HEK293 (cell line): ENCODE data around the gene TCHP.

Experiments used
- CTCF ChIA-PET: fragments of 350-600 bp; formaldehyde crosslinking; extraction: SDS; loops from one replicate; lab custom pipeline; 2021; ENCODE audit warnings: antibody characterized with exemption; lab: Yijun Ruan, JAX
- POLR2A ChIA-PET: fragments of 300-600 bp; formaldehyde crosslinking; extraction: SDS; loops from one replicate; lab custom pipeline; 2020; ENCODE audit warnings: antibody characterized with exemption, inconsistent platforms; lab: Yijun Ruan, JAX
- H3K27ac ChIP-seq: fragments of 200-500 bp; sonication (Bioruptor generic); 2 replicates; pipeline ENCODE4 v1.5.1; 2014; ENCODE audit warnings: low read depth, low read length, control low read depth, inconsistent platforms; ENCODE audit errors: extremely low read depth
- H3K36me3 ChIP-seq, 2 experiments: fragments of 200-500 bp in 1 of 2; sonication (Bioruptor generic) in 1 of 2; 1 replicate in 1 of 2; 2 replicates in 1 of 2; pipeline ENCODE4 v1.5.1; 2014 to 2017; ENCODE audit warnings: inconsistent platforms in 2 of 2, low read length in 2 of 2; ENCODE audit not compliant: control insufficient read depth in 2 of 2, insufficient read depth in 1 of 2
- H3K4me1 ChIP-seq: fragments of 200-500 bp; sonication (Bioruptor generic); 2 replicates; pipeline ENCODE4 v1.5.1; 2014; ENCODE audit warnings: mild to moderate bottlenecking, low read length, inconsistent platforms; ENCODE audit not compliant: control insufficient read depth, insufficient read depth
- H3K4me3 ChIP-seq: 2 replicates; pipeline ENCODE4 v1.5.1; 2011; ENCODE audit warnings: low read depth, mild to moderate bottlenecking, control low read depth, low read length, moderate library complexity
- H3K9me3 ChIP-seq: fragments of 200-500 bp; sonication (Bioruptor generic); 2 replicates; pipeline ENCODE4 v1.5.1; 2014; ENCODE audit warnings: low read depth, low read length, inconsistent platforms; ENCODE audit not compliant: control insufficient read depth, insufficient read depth
- CTCF ChIP-seq: fragments of 450-650 bp; formaldehyde crosslinking; IDR thresholded peaks from 2 replicates; pipeline ENCODE4 v1.5.1; 2016; ENCODE audit warnings: missing biosample characterization, missing genetic modification characterization
- GFI1B ChIP-seq: fragments of 450-650 bp; formaldehyde crosslinking; IDR thresholded peaks from 2 replicates; pipeline ENCODE4 v1.5.1; 2016; ENCODE audit warnings: missing biosample characterization, missing genetic modification characterization
- KLF7 ChIP-seq: fragments of 450-650 bp; formaldehyde crosslinking; IDR thresholded peaks from 2 replicates; pipeline ENCODE4 v1.5.1; 2016; ENCODE audit warnings: missing biosample characterization, missing genetic modification characterization, borderline replicate concordance
- MYNN ChIP-seq: fragments of 450-650 bp; formaldehyde crosslinking; IDR thresholded peaks from 2 replicates; pipeline ENCODE4 v1.5.1; 2016; ENCODE audit warnings: missing biosample characterization, missing genetic modification characterization, borderline replicate concordance
- TRIM28 ChIP-seq: IDR thresholded peaks from 2 replicates; pipeline ENCODE4 v1.6.1; 2011; ENCODE audit warnings: low read length, control low read depth, borderline replicate concordance
- ZBTB20 ChIP-seq: fragments of 450-650 bp; formaldehyde crosslinking; IDR thresholded peaks from 2 replicates; pipeline ENCODE4 v1.5.1; 2016; ENCODE audit warnings: missing biosample characterization, missing genetic modification characterization
- ZBTB8A ChIP-seq: fragments of 450-650 bp; formaldehyde crosslinking; IDR thresholded peaks from 2 replicates; pipeline ENCODE4 v1.5.1; 2016; ENCODE audit warnings: missing biosample characterization, missing genetic modification characterization
- ZFP37 ChIP-seq: fragments of 450-650 bp; formaldehyde crosslinking; IDR thresholded peaks from 2 replicates; pipeline ENCODE4 v1.5.1; 2016; ENCODE audit warnings: missing biosample characterization, missing genetic modification characterization
- ZNF10 ChIP-seq: fragments of 450-650 bp; formaldehyde crosslinking; IDR thresholded peaks from 2 replicates; pipeline ENCODE4 v1.5.1; 2017; ENCODE audit warnings: missing biosample characterization, missing genetic modification characterization
- ZNF133 ChIP-seq: fragments of 450-650 bp; formaldehyde crosslinking; IDR thresholded peaks from 2 replicates; pipeline ENCODE4 v1.5.1; 2016; ENCODE audit warnings: missing biosample characterization, missing genetic modification characterization
- ZNF140 ChIP-seq: fragments of 450-650 bp; formaldehyde crosslinking; IDR thresholded peaks from 2 replicates; pipeline ENCODE4 v1.5.1; 2016; ENCODE audit warnings: missing biosample characterization, missing genetic modification characterization
- ZNF280D ChIP-seq: fragments of 450-650 bp; formaldehyde crosslinking; IDR thresholded peaks from 2 replicates; pipeline ENCODE4 v1.5.1; 2016; ENCODE audit warnings: missing biosample characterization, missing genetic modification characterization
- ZNF292 ChIP-seq: fragments of 450-650 bp; formaldehyde crosslinking; IDR thresholded peaks from 2 replicates; pipeline ENCODE4 v1.5.1; 2016; ENCODE audit warnings: low read depth, missing biosample characterization, missing genetic modification characterization, borderline replicate concordance
- ZNF366 ChIP-seq: fragments of 450-650 bp; formaldehyde crosslinking; conservative IDR thresholded peaks from 2 replicates; pipeline ENCODE4 v1.5.1; 2016; ENCODE audit warnings: missing biosample characterization, missing genetic modification characterization
- ZNF37A ChIP-seq: fragments of 450-650 bp; IDR thresholded peaks from 2 replicates; pipeline ENCODE4 v1.5.1; 2018; ENCODE audit warnings: missing biosample characterization, missing genetic modification characterization
- ZNF433 ChIP-seq: fragments of 450-650 bp; formaldehyde crosslinking; IDR thresholded peaks from 2 replicates; pipeline ENCODE4 v1.5.1; 2016; ENCODE audit warnings: missing biosample characterization, missing genetic modification characterization, low read depth
- ZNF561 ChIP-seq: fragments of 450-650 bp; IDR thresholded peaks from 2 replicates; pipeline ENCODE4 v1.5.1; 2018; ENCODE audit warnings: missing biosample characterization, missing genetic modification characterization, borderline replicate concordance
- ZNF600 ChIP-seq: fragments of 450-650 bp; formaldehyde crosslinking; IDR thresholded peaks from 2 replicates; pipeline ENCODE4 v1.5.1; 2016; ENCODE audit warnings: missing biosample characterization, missing genetic modification characterization
- ZNF660 ChIP-seq: fragments of 450-650 bp; IDR thresholded peaks from 2 replicates; pipeline ENCODE4 v1.5.1; 2018; ENCODE audit warnings: missing biosample characterization, mild to moderate bottlenecking, missing genetic modification characterization
- ZNF776 ChIP-seq: fragments of 450-650 bp; formaldehyde crosslinking; IDR thresholded peaks from 2 replicates; pipeline ENCODE4 v1.5.0; 2017; ENCODE audit warnings: missing biosample characterization, missing genetic modification characterization, borderline replicate concordance
- ZSCAN18 ChIP-seq: fragments of 450-650 bp; formaldehyde crosslinking; IDR thresholded peaks from 2 replicates; pipeline ENCODE4 v1.5.1; 2016; ENCODE audit warnings: missing biosample characterization, missing genetic modification characterization
- TF ChIP-seq, protein P1 (sequence below): fragments of 450-650 bp; formaldehyde crosslinking; IDR thresholded peaks from 2 replicates; pipeline ENCODE4 v1.5.1; 2016; ENCODE audit warnings: missing biosample characterization, missing genetic modification characterization
- TF ChIP-seq, protein P2 (sequence below): fragments of 450-650 bp; formaldehyde crosslinking; IDR thresholded peaks from 2 replicates; pipeline ENCODE4 v1.5.1; 2016; ENCODE audit warnings: missing biosample characterization, missing genetic modification characterization
- TF ChIP-seq, protein P3 (sequence below): fragments of 450-650 bp; formaldehyde crosslinking; IDR thresholded peaks from 2 replicates; pipeline ENCODE4 v1.5.1; 2016; ENCODE audit warnings: missing biosample characterization, missing genetic modification characterization
- TF ChIP-seq, protein P4 (sequence below): fragments of 450-650 bp; formaldehyde crosslinking; IDR thresholded peaks from 2 replicates; pipeline ENCODE4 v1.5.1; 2016; ENCODE audit warnings: missing biosample characterization, missing genetic modification characterization, low read depth

Gene TCHP

DNA sequence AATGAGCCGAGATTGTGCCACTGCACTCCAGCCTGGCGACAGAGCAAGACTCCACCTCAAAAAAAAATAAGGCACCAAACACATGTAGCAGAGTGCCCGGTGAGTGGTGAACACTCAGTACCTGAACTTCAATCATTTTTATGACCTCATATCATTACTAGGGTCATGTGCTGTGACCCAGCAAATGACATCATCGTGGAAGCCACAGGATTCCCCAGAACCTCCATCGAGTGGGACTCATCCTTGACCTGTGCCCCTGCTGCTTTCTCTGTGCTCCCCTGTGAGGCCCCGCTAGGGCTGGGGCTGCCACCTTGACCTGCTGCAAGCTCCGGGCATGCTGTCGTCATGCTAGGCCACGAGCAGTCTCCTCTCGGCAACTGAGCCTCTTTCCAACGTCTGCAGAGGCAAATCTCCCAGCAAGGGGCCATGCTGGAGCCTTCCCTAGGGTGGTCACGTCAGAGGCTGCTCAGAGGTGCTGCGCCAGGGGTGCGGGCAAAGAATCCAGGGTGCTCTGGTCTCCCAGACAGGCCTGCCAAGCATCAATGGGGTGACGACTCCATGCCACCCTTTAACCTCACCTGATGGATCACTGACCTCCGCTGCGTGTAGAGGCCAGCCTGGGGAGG, 38.3 kb upstream of the TCHP start:
- H3K27ac ChIP-seq = no peak overlapping the region
- H3K36me3 ChIP-seq = peaks cover 0 to 17% of the 10 kb centered on the region in 2 experiments; a peak in 1 of 3 replicates
- H3K9me3 ChIP-seq = no peaks in the 10 kb centered on the region
- POLR2A ChIA-PET = no interaction called here
- peaks cover 4% of the 10 kb centered on the region; the same call in 1 of the 2 replicates for H3K4me1 ChIP-seq
- CTCF ChIA-PET = interaction anchor here (1.0 to 5.8 kb wide), 4 partner anchors 9 to 67 kb away, joined by 3 to 47 read pairs (median 4); no protein-coding TSS in a partner anchor
- no peak overlapping the region for H3K4me3 ChIP-seq
- TF ChIP-seq GFI1B (tag by site-specific recombination) = no peak
- TF ChIP-seq, protein P1, sequence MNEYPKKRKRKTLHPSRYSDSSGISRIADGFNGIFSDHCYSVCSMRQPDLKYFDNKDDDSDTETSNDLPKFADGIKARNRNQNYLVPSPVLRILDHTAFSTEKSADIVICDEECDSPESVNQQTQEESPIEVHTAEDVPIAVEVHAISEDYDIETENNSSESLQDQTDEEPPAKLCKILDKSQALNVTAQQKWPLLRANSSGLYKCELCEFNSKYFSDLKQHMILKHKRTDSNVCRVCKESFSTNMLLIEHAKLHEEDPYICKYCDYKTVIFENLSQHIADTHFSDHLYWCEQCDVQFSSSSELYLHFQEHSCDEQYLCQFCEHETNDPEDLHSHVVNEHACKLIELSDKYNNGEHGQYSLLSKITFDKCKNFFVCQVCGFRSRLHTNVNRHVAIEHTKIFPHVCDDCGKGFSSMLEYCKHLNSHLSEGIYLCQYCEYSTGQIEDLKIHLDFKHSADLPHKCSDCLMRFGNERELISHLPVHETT = peak; percentile 84
- TF ChIP-seq ZNF366 (tag by site-specific recombination) = peak; percentile 72
- TF ChIP-seq ZNF600 (tag by site-specific recombination) = peak; percentile 56; the same call in 1 of the 2 replicates
- no peak for TF ChIP-seq ZNF37A (tag by site-specific recombination)
- no peak for TF ChIP-seq TRIM28
- TF ChIP-seq, protein P2, sequence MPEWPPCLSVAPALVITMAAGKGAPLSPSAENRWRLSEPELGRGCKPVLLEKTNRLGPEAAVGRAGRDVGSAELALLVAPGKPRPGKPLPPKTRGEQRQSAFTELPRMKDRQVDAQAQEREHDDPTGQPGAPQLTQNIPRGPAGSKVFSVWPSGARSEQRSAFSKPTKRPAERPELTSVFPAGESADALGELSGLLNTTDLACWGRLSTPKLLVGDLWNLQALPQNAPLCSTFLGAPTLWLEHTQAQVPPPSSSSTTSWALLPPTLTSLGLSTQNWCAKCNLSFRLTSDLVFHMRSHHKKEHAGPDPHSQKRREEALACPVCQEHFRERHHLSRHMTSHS (tag by site-specific recombination) = 0 out of 2 replicates have a peak, but pooled peaks have one; percentile 46
- TF ChIP-seq ZNF292 (tag by site-specific recombination) = no peak
- TF ChIP-seq, protein P3, sequence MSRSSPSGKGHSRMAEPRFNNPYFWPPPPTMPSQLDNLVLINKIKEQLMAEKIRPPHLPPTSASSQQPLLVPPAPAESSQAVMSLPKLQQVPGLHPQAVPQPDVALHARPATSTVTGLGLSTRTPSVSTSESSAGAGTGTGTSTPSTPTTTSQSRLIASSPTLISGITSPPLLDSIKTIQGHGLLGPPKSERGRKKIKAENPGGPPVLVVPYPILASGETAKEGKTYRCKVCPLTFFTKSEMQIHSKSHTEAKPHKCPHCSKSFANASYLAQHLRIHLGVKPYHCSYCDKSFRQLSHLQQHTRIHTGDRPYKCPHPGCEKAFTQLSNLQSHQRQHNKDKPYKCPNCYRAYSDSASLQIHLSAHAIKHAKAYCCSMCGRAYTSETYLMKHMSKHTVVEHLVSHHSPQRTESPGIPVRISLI (tag by site-specific recombination) = peak; percentile 67; the same call in 1 of the 2 replicates
- TF ChIP-seq ZNF10 (tag by site-specific recombination) = peak; percentile 92
- no peak for TF ChIP-seq ZNF433 (tag by site-specific recombination)
- TF ChIP-seq ZNF561 (tag by site-specific recombination) = no peak
- no peak for TF ChIP-seq ZNF280D
- TF ChIP-seq ZBTB20 (tag by site-specific recombination) = no peak
- no peak for TF ChIP-seq ZSCAN18 (tag by site-specific recombination)
- TF ChIP-seq KLF7 (tag by site-specific recombination) = no peak
- TF ChIP-seq ZNF140 = no peak
- 0 out of 2 replicates have a peak, but pooled peaks have one; percentile 54 for TF ChIP-seq ZFP37 (tag by site-specific recombination)
- no peak for TF ChIP-seq MYNN
- TF ChIP-seq ZBTB8A (tag by site-specific recombination) = peak; percentile 72
- TF ChIP-seq, protein P4, sequence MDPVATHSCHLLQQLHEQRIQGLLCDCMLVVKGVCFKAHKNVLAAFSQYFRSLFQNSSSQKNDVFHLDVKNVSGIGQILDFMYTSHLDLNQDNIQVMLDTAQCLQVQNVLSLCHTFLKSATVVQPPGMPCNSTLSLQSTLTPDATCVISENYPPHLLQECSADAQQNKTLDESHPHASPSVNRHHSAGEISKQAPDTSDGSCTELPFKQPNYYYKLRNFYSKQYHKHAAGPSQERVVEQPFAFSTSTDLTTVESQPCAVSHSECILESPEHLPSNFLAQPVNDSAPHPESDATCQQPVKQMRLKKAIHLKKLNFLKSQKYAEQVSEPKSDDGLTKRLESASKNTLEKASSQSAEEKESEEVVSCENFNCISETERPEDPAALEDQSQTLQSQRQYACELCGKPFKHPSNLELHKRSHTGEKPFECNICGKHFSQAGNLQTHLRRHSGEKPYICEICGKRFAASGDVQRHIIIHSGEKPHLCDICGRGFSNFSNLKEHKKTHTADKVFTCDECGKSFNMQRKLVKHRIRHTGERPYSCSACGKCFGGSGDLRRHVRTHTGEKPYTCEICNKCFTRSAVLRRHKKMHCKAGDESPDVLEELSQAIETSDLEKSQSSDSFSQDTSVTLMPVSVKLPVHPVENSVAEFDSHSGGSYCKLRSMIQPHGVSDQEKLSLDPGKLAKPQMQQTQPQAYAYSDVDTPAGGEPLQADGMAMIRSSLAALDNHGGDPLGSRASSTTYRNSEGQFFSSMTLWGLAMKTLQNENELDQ (tag by site-specific recombination) = no peak
- TF ChIP-seq ZNF776 (tag by site-specific recombination) = no peak
- TF ChIP-seq CTCF (tag by site-specific recombination) = no peak
- peak; percentile 79; the same call in 1 of the 2 replicates for TF ChIP-seq ZNF660 (tag by site-specific recombination)
- no peak for TF ChIP-seq ZNF133 (tag by site-specific recombination)
